Glutamatergic neuron (in vitro differentiated cells): ENCODE measurements around the gene MPV17. TPM values are rescaled to one million over a fixed set of nuclear protein-coding genes. Genes with fewer than 3 reads are reported as not detected.

Source experiments
- DNase-seq: peaks from one replicate; pipeline ENCODE4 v3.0.0; 2022
- H3K27ac Mint-ChIP-seq: one replicate; pipeline ENCODE4 v1.8.0; 2020; ENCODE audit warnings: mild to moderate bottlenecking, mixed read lengths, inconsistent platforms; ENCODE audit not compliant: unreplicated experiment
- H3K27me3 Mint-ChIP-seq: one replicate; pipeline ENCODE4 v1.8.0; 2020; ENCODE audit warnings: mild to moderate bottlenecking, moderate library complexity, mixed read lengths, inconsistent platforms; ENCODE audit not compliant: unreplicated experiment
- H3K36me3 Mint-ChIP-seq: one replicate; pipeline ENCODE4 v1.8.0; 2020; ENCODE audit warnings: mild to moderate bottlenecking, mixed read lengths, inconsistent platforms; ENCODE audit not compliant: unreplicated experiment
- H3K4me1 Mint-ChIP-seq: one replicate; pipeline ENCODE4 v1.8.0; 2020; ENCODE audit warnings: mild to moderate bottlenecking, low read depth, mixed read lengths, inconsistent platforms; ENCODE audit not compliant: unreplicated experiment
- H3K4me3 Mint-ChIP-seq: one replicate; pipeline ENCODE4 v1.8.0; 2020; ENCODE audit warnings: mild to moderate bottlenecking, mixed read lengths, inconsistent platforms; ENCODE audit not compliant: unreplicated experiment
- H3K9me3 Mint-ChIP-seq: one replicate; pipeline ENCODE4 v1.8.0; 2020; ENCODE audit warnings: mild to moderate bottlenecking, moderate library complexity, mixed read lengths, inconsistent platforms; ENCODE audit not compliant: unreplicated experiment
- total RNA-seq: library from RNA; stranded (reverse); fragmentation: NEBNext Ultra II Directional; extraction: Animal tissue kit (Norgen Biotek cat#: 25700); gene quantifications from one replicate; pipeline ENCODE4 v1.2.1, GENCODE V29; 2021; ENCODE audit not compliant: unreplicated experiment
- TF ChIP-seq, protein P1 (sequence below): fragments of 200-600 bp; sonication (generic); IDR thresholded peaks from one replicate; pipeline ENCODE4 v1.5.0; 2021; ENCODE audit not compliant: partially characterized antibody, unreplicated experiment

MPV17 gene
- total RNA-seq, 1 donor from 2014 or later, result 56.6 TPM

DNA sequence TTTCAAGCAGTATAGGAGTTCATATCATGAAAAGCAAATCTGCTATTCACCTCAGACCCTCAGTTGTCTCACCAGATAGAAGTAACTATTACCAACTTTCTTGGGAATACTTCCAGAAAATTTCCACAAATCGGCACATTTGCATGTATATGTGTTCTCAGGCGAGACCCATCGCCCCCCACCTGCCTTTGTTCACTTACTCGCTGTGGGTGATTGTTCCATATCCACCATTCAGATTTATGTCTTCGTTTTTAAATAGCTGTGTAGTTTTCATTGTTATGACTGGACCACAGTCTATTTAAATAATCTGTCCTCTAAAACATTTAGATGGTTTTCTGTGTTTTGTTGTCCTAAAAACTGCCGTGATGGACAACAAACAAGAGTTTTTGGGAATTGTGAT lies 37.4 kb downstream of the MPV17 start:
- TF ChIP-seq, protein P1, sequence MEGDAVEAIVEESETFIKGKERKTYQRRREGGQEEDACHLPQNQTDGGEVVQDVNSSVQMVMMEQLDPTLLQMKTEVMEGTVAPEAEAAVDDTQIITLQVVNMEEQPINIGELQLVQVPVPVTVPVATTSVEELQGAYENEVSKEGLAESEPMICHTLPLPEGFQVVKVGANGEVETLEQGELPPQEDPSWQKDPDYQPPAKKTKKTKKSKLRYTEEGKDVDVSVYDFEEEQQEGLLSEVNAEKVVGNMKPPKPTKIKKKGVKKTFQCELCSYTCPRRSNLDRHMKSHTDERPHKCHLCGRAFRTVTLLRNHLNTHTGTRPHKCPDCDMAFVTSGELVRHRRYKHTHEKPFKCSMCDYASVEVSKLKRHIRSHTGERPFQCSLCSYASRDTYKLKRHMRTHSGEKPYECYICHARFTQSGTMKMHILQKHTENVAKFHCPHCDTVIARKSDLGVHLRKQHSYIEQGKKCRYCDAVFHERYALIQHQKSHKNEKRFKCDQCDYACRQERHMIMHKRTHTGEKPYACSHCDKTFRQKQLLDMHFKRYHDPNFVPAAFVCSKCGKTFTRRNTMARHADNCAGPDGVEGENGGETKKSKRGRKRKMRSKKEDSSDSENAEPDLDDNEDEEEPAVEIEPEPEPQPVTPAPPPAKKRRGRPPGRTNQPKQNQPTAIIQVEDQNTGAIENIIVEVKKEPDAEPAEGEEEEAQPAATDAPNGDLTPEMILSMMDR, result no peak
- H3K27me3 Mint-ChIP-seq, result peaks cover 6% of the 10 kb centered on the region
- H3K4me1 Mint-ChIP-seq, result peaks cover 26% of the 10 kb centered on the region
- no peaks in the 10 kb centered on the region for H3K36me3 Mint-ChIP-seq
- DNase-seq, result no peak
- peaks cover 6% of the 10 kb centered on the region for H3K9me3 Mint-ChIP-seq
- H3K27ac Mint-ChIP-seq, result no peak overlapping the region
- no peak overlapping the region for H3K4me3 Mint-ChIP-seq

DNA sequence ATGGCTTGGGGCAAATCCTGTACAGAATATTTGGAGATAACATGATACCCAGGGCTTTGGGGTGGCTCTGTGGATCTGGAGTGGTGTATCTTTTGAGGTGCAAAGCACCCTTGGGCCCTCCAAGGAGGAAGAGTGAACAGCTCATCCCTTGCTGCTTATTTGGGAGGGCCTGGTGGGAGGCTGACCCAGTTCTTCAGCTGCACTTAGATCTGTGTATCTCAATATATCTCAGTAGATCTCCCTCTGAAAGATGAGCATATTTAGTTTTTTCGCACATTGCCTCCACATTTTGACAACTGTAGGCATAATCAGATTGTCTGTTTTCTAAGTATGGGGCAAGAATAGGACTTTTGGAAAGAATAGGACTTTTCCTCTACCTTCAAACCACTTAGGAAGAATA lies 37.9 kb downstream of the MPV17 start:
- no peak for DNase-seq
- Mint-ChIP-seq H3K4me3 (no peak overlapping the region), H3K4me1 (peaks cover 26% of the 10 kb centered on the region), H3K9me3 (peaks cover 6% of the 10 kb centered on the region), H3K27me3 (peaks cover 6% of the 10 kb centered on the region), H3K27ac (no peak overlapping the region), H3K36me3 (no peaks in the 10 kb centered on the region)
- TF ChIP-seq, protein P1, result no peak

DNA sequence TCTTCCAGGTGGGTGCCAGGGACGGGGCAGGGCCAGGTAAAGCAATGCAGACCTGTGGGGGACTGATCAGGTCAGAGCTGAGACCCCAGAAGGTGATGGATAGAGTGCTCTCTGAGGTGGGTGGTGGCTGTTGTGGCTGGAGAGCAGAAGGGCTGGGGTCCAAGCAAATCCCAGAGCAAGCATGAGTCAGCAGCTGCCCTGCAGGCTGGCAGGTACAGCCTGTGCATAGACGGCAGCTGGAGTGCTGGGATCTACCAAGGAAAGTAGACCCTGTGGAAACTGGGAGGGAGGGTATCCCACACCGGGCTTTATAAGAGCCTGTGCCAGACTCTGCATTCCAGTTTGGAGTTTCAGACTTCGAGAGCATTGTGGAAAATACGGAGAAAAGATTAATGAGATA lies 40.0 kb downstream of the MPV17 start:
- peak; percentile 44 for DNase-seq
- Mint-ChIP-seq H3K4me1 (peaks cover 26% of the 10 kb centered on the region), H3K9me3 (peaks cover 6% of the 10 kb centered on the region), H3K4me3 (peak overlapping the region; percentile 81), H3K27me3 (peaks cover 5% of the 10 kb centered on the region), H3K36me3 (no peaks in the 10 kb centered on the region), H3K27ac (peak overlapping the region; percentile 76)
- TF ChIP-seq, protein P1, result no peak

DNA sequence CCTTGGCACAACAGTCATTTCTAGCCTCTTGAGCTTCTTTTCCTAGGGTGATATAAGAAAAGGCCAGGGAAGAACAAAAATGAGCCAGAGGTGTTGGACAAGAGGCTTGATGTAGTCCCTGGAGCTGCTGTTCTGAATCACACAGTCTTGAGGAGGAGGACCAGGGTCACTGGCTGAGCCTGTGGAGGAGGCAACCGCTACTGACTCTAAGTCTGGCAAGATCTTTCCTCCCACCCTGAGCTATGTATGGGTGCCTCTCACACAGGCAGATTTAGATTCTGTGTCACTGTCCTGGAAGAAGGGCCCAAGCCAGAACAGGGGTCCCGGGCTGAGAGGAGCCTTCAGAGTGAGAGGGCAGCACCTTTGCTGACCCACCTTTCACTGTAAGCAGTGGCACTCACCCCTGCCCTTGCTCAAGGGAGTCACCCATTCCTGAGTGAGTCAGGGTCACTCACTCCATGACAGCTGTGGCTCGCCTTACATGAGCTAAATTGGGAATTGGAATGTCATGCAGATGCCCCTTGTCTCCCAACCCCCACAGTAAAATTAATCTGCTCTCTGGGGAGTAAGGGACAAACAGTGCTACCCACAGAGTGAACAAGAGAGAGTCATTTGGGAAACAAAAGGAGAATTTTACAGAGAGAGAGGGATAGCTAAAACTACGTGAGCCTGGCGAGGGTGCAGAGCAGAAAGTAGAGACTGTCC lies 40.9 kb downstream of the MPV17 start, which contains the start of gene TRIM54:
TSS of gene TRIM54 (plus strand) at position 575 of the 705 bp plus-strand sequence. CDS start 303 bp downstream, outside the sequence.
- Mint-ChIP-seq H3K27me3 (peaks cover 2% of the 10 kb centered on the region), H3K27ac (peak within 1 kb of the TSS; percentile 76), H3K36me3 (no peaks in the 10 kb centered on the region), H3K4me1 (peaks cover 26% of the 10 kb centered on the region), H3K9me3 (peaks cover 8% of the 10 kb centered on the region), H3K4me3 (peak within 1 kb of the TSS; percentile 81)
- DNase-seq, result no peak
- TF ChIP-seq, protein P1, result no peak

DNA sequence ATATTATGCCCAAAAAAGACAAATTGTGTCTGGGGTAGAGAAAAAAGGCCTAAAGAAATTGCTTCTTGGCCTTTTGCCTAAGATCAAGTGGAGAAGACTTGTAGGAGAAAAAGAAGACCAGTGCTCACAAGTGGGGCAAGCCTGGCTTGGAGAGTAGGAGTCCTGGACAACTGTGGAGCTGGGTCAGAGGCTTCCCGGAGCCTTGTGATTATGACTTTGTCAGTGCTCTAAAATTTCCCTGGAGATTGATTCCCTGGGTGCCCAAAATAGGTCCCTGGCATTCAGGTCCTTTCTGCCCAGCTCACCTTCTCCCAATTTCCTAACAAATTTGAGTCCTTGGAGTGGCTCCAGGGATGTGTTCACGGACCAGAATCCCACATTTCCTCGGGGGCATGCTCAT lies 41.5 kb downstream of the MPV17 start:
- Mint-ChIP-seq H3K36me3 (no peaks in the 10 kb centered on the region), H3K27me3 (peaks cover 2% of the 10 kb centered on the region), H3K4me1 (peaks cover 26% of the 10 kb centered on the region), H3K4me3 (no peak overlapping the region), H3K9me3 (peaks cover 8% of the 10 kb centered on the region), H3K27ac (peak overlapping the region; percentile 53)
- DNase-seq, result no peak
- TF ChIP-seq, protein P1, result no peak
